GM23338 (cell line): ENCODE results near the gene BEX5. TPM values are rescaled to one million over a fixed set of nuclear protein-coding genes. Genes with fewer than 3 reads are reported as not detected.

ENCODE experiments used
- ATAC-seq: fragments of 200-7000 bp; cut with Tn5 transposase; 3 replicates; pipeline ENCODE4 v1.9.1; 2020
- DNase-seq: peaks from one replicate; pipeline ENCODE4 v3.0.0-alpha.2; 2015; ENCODE audit warnings: low spot score
- H2AFZ ChIP-seq: fragments of 200-600 bp; sonication (generic); 2 replicates; pipeline ENCODE4 v1.8.0; 2016; ENCODE audit warnings: antibody characterized with exemption, mild to moderate bottlenecking, moderate library complexity
- H3F3A ChIP-seq: fragments of 200-600 bp; sonication (generic); replicated peaks from 2 replicates; pipeline ENCODE4 v1.8.0; 2017; ENCODE audit warnings: antibody characterized with exemption, mixed run types, low read depth
- H3K27ac ChIP-seq: fragments of 200-600 bp; sonication (generic); 2 replicates; pipeline ENCODE4 v1.6.1; 2016; ENCODE audit warnings: low read depth
- H3K27me3 ChIP-seq: fragments of 200-600 bp; sonication (generic); 2 replicates; pipeline ENCODE4 v1.8.0; 2016; ENCODE audit warnings: mild to moderate bottlenecking, mixed run types, moderate library complexity; ENCODE audit not compliant: insufficient read depth
- H3K36me3 ChIP-seq: fragments of 200-600 bp; sonication (generic); 2 replicates; pipeline ENCODE4 v1.8.0; 2016; ENCODE audit warnings: mild to moderate bottlenecking; ENCODE audit not compliant: insufficient read depth
- H3K4me1 ChIP-seq: fragments of 200-600 bp; sonication (generic); 2 replicates; pipeline ENCODE4 v1.8.0; 2016; ENCODE audit warnings: mild to moderate bottlenecking, moderate library complexity; ENCODE audit not compliant: insufficient read depth
- H3K4me2 ChIP-seq: fragments of 200-600 bp; sonication (generic); 2 replicates; pipeline ENCODE4 v1.7.1; 2017; ENCODE audit warnings: mixed run types
- H3K4me3 ChIP-seq: fragments of 200-600 bp; sonication (generic); 2 replicates; pipeline ENCODE4 v1.6.1; 2016; ENCODE audit warnings: mixed run types
- H3K79me2 ChIP-seq: fragments of 200-600 bp; sonication (generic); replicated peaks from 2 replicates; pipeline ENCODE4 v1.8.0; 2017; ENCODE audit warnings: mild to moderate bottlenecking; ENCODE audit not compliant: insufficient read depth
- H3K9me2 ChIP-seq: fragments of 200-600 bp; sonication (generic); 2 replicates; pipeline ENCODE4 v1.8.0; 2017; ENCODE audit not compliant: insufficient read depth
- H4K20me1 ChIP-seq: fragments of 200-600 bp; sonication (generic); replicated peaks from 2 replicates; pipeline ENCODE4 v1.8.0; 2017; ENCODE audit warnings: mild to moderate bottlenecking; ENCODE audit not compliant: insufficient read depth
- H3K27ac Mint-ChIP-seq: 2 replicates; pipeline ENCODE4 v1.8.0; 2020; ENCODE audit warnings: inconsistent platforms, mild to moderate bottlenecking, moderate library complexity, mixed read lengths
- H3K27me3 Mint-ChIP-seq: 3 replicates; pipeline ENCODE4 v1.8.0; 2022; ENCODE audit warnings: low read depth, mild to moderate bottlenecking, moderate library complexity, mixed read lengths, inconsistent platforms; ENCODE audit not compliant: insufficient read depth, poor library complexity
- H3K36me3 Mint-ChIP-seq: 3 replicates; pipeline ENCODE4 v1.8.0; 2021; ENCODE audit warnings: low read depth, mild to moderate bottlenecking, inconsistent platforms, moderate library complexity, mixed read lengths
- H3K4me1 Mint-ChIP-seq: 3 replicates; pipeline ENCODE4 v1.8.0; 2020; ENCODE audit warnings: mild to moderate bottlenecking, inconsistent platforms, mixed read lengths
- H3K4me3 Mint-ChIP-seq: 3 replicates; pipeline ENCODE4 v1.8.0; 2021; ENCODE audit warnings: moderate library complexity, mild to moderate bottlenecking, inconsistent platforms, mixed read lengths
- H3K9me3 Mint-ChIP-seq: 3 replicates; pipeline ENCODE4 v1.8.0; 2020; ENCODE audit warnings: moderate library complexity, mild to moderate bottlenecking, inconsistent platforms, mixed read lengths
- CREB1 ChIP-seq: fragments of 250-450 bp; sonication (Bioruptor Pico); IDR thresholded peaks from 2 replicates; pipeline ENCODE4 v1.5.0; 2020; ENCODE audit warnings: low read depth, mild to moderate bottlenecking, moderate library complexity
- EZH2 ChIP-seq: fragments of 200-600 bp; sonication (generic); IDR thresholded peaks from one replicate; pipeline ENCODE4 v1.8.0; 2017; ENCODE audit warnings: antibody characterized with exemption, mild to moderate bottlenecking, low read depth; ENCODE audit not compliant: unreplicated experiment
- EZH2phosphoT487 ChIP-seq: fragments of 200-600 bp; sonication (generic); IDR thresholded peaks from one replicate; pipeline ENCODE4 v1.8.1; 2018; ENCODE audit warnings: antibody characterized with exemption; ENCODE audit not compliant: unreplicated experiment
- JUNB ChIP-seq: IDR thresholded peaks from one replicate; pipeline ENCODE4 v1.6.1; 2016; ENCODE audit warnings: antibody characterized with exemption; ENCODE audit not compliant: unreplicated experiment
- NANOG ChIP-seq: IDR thresholded peaks from 2 replicates; pipeline ENCODE4 v1.6.1; 2016; ENCODE audit warnings: antibody characterized with exemption, borderline replicate concordance
- STAT1 ChIP-seq: IDR thresholded peaks from one replicate; pipeline ENCODE4 v1.6.1; 2016; ENCODE audit warnings: antibody characterized with exemption; ENCODE audit not compliant: unreplicated experiment
- ZNF114 ChIP-seq: fragments of 250-450 bp; sonication (Bioruptor Pico); IDR thresholded peaks from 2 replicates; pipeline ENCODE4 v1.5.0; 2020; ENCODE audit warnings: mild to moderate bottlenecking, moderate library complexity
- ZNF331 ChIP-seq: fragments of 250-450 bp; sonication (Bioruptor Pico); IDR thresholded peaks from 2 replicates; pipeline ENCODE4 v1.5.0; 2020; ENCODE audit warnings: low read depth, mild to moderate bottlenecking, moderate library complexity
- polyA plus RNA-seq: library from polyadenylated mRNA; unstranded; fragments of >200 nt; fragmentation: Nextera tagmentation; extraction: Ambion mirVana; gene quantifications from 2 replicates; pipeline ENCODE4 v1.2.1, GENCODE V29; 2016
- total RNA-seq: library from RNA; depleted of rRNA; stranded (reverse); fragments of >200 nt; shearing (Covaris generic); gene quantifications from 2 replicates; pipeline ENCODE4 v1.2.3, GENCODE V29; 2014
- TF ChIP-seq, protein P1 (sequence below): fragments of 250-450 bp; sonication (Bioruptor Pico); IDR thresholded peaks from 2 replicates; pipeline ENCODE4 v1.5.0; 2020; ENCODE audit warnings: mild to moderate bottlenecking, moderate library complexity
- TF ChIP-seq, protein P2 (sequence below), 2 experiments: fragments of 200-600 bp in 1 of 2; sonication (generic) in 1 of 2; conservative IDR thresholded peaks; 2 replicates each; pipeline versions ENCODE4 v1.5.1 to v1.6.1; 2016 to 2017; ENCODE audit warnings: antibody characterized with exemption in 2 of 2, low read depth in 2 of 2, mild to moderate bottlenecking in 2 of 2, moderate library complexity in 1 of 2
- TF ChIP-seq, protein P3 (sequence below): IDR thresholded peaks from one replicate; pipeline ENCODE4 v1.6.1; 2018; ENCODE audit warnings: antibody characterized with exemption; ENCODE audit not compliant: unreplicated experiment

Gene BEX5
- total and polyA plus RNA-seq, 2 experiments from 2014 or later = 12.0 to 34.7 TPM

DNA sequence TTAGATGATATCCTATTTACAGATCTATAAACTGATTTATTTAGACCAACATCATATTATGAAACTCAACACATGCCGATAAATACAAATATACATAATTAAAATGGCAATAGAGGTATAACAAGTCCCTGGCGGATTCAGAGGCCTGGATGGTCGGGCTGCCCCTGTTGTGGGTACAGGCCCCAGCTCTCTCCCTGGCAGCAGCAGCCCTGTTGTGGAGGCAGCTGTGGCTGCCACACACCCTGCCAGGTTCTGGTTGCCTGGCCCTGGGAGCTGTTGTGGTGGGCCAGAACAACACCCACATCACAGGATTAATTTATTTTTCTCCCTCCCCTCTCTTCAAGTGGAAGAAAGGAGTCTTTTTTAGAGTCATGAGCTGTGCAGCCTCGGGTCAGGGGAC is 42.4 kb downstream of the BEX5 start:
- Mint-ChIP-seq H3K27ac (no peak overlapping the region), H3K4me1 (no peaks in the 10 kb centered on the region), H3K4me3 (no peak overlapping the region), H3K36me3 (no peaks in the 10 kb centered on the region), H3K27me3 (no peaks in the 10 kb centered on the region), H3K9me3 (0 out of 3 replicates have a peak, but pooled peaks cover 3% of the 10 kb centered on the region)
- Histone ChIP-seq H3K27ac (no peak overlapping the region), H2AFZ (no peak overlapping the region), H3K79me2 (no peaks in the 10 kb centered on the region), H3K4me1 (no peaks in the 10 kb centered on the region), H3K9me2 (no peaks in the 10 kb centered on the region), H3F3A (no peaks in the 10 kb centered on the region), H3K36me3 (no peaks in the 10 kb centered on the region), H3K4me2 (no peak overlapping the region), H3K27me3 (no peaks in the 10 kb centered on the region), H3K4me3 (no peak overlapping the region), H4K20me1 (no peaks in the 10 kb centered on the region)
- TF ChIP-seq ZNF114 (CRISPR knock-in tag) = no peak
- TF ChIP-seq, protein P1, sequence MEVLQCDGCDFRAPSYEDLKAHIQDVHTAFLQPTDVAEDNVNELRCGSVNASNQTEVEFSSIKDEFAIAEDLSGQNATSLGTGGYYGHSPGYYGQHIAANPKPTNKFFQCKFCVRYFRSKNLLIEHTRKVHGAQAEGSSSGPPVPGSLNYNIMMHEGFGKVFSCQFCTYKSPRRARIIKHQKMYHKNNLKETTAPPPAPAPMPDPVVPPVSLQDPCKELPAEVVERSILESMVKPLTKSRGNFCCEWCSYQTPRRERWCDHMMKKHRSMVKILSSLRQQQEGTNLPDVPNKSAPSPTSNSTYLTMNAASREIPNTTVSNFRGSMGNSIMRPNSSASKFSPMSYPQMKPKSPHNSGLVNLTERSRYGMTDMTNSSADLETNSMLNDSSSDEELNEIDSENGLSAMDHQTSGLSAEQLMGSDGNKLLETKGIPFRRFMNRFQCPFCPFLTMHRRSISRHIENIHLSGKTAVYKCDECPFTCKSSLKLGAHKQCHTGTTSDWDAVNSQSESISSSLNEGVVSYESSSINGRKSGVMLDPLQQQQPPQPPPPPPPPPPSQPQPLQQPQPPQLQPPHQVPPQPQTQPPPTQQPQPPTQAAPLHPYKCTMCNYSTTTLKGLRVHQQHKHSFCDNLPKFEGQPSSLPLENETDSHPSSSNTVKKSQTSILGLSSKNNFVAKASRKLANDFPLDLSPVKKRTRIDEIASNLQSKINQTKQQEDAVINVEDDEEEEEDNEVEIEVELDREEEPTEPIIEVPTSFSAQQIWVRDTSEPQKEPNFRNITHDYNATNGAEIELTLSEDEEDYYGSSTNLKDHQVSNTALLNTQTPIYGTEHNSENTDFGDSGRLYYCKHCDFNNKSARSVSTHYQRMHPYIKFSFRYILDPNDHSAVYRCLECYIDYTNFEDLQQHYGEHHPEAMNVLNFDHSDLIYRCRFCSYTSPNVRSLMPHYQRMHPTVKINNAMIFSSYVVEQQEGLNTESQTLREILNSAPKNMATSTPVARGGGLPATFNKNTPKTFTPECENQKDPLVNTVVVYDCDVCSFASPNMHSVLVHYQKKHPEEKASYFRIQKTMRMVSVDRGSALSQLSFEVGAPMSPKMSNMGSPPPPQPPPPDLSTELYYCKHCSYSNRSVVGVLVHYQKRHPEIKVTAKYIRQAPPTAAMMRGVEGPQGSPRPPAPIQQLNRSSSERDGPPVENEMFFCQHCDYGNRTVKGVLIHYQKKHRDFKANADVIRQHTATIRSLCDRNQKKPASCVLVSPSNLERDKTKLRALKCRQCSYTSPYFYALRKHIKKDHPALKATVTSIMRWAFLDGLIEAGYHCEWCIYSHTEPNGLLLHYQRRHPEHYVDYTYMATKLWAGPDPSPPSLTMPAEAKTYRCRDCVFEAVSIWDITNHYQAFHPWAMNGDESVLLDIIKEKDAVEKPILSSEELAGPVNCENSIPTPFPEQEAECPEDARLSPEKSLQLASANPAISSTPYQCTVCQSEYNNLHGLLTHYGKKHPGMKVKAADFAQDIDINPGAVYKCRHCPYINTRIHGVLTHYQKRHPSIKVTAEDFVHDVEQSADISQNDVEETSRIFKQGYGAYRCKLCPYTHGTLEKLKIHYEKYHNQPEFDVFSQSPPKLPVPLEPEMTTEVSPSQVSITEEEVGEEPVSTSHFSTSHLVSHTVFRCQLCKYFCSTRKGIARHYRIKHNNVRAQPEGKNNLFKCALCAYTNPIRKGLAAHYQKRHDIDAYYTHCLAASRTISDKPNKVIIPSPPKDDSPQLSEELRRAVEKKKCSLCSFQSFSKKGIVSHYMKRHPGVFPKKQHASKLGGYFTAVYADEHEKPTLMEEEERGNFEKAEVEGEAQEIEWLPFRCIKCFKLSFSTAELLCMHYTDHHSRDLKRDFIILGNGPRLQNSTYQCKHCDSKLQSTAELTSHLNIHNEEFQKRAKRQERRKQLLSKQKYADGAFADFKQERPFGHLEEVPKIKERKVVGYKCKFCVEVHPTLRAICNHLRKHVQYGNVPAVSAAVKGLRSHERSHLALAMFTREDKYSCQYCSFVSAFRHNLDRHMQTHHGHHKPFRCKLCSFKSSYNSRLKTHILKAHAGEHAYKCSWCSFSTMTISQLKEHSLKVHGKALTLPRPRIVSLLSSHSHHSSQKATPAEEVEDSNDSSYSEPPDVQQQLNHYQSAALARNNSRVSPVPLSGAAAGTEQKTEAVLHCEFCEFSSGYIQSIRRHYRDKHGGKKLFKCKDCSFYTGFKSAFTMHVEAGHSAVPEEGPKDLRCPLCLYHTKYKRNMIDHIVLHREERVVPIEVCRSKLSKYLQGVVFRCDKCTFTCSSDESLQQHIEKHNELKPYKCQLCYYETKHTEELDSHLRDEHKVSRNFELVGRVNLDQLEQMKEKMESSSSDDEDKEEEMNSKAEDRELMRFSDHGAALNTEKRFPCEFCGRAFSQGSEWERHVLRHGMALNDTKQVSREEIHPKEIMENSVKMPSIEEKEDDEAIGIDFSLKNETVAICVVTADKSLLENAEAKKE (CRISPR knock-in tag) = no peak
- TF ChIP-seq JUNB = no peak
- TF ChIP-seq, protein P2, sequence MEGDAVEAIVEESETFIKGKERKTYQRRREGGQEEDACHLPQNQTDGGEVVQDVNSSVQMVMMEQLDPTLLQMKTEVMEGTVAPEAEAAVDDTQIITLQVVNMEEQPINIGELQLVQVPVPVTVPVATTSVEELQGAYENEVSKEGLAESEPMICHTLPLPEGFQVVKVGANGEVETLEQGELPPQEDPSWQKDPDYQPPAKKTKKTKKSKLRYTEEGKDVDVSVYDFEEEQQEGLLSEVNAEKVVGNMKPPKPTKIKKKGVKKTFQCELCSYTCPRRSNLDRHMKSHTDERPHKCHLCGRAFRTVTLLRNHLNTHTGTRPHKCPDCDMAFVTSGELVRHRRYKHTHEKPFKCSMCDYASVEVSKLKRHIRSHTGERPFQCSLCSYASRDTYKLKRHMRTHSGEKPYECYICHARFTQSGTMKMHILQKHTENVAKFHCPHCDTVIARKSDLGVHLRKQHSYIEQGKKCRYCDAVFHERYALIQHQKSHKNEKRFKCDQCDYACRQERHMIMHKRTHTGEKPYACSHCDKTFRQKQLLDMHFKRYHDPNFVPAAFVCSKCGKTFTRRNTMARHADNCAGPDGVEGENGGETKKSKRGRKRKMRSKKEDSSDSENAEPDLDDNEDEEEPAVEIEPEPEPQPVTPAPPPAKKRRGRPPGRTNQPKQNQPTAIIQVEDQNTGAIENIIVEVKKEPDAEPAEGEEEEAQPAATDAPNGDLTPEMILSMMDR (conservative IDR thresholded peaks at IDR 0.05; ENCODE audit: low read depth in 2 of 2) = no peak
- TF ChIP-seq CREB1 (CRISPR knock-in tag) = no peak
- no peak for TF ChIP-seq ZNF331
- no peak for TF ChIP-seq NANOG
- no peak for TF ChIP-seq EZH2phosphoT487
- TF ChIP-seq, protein P3, sequence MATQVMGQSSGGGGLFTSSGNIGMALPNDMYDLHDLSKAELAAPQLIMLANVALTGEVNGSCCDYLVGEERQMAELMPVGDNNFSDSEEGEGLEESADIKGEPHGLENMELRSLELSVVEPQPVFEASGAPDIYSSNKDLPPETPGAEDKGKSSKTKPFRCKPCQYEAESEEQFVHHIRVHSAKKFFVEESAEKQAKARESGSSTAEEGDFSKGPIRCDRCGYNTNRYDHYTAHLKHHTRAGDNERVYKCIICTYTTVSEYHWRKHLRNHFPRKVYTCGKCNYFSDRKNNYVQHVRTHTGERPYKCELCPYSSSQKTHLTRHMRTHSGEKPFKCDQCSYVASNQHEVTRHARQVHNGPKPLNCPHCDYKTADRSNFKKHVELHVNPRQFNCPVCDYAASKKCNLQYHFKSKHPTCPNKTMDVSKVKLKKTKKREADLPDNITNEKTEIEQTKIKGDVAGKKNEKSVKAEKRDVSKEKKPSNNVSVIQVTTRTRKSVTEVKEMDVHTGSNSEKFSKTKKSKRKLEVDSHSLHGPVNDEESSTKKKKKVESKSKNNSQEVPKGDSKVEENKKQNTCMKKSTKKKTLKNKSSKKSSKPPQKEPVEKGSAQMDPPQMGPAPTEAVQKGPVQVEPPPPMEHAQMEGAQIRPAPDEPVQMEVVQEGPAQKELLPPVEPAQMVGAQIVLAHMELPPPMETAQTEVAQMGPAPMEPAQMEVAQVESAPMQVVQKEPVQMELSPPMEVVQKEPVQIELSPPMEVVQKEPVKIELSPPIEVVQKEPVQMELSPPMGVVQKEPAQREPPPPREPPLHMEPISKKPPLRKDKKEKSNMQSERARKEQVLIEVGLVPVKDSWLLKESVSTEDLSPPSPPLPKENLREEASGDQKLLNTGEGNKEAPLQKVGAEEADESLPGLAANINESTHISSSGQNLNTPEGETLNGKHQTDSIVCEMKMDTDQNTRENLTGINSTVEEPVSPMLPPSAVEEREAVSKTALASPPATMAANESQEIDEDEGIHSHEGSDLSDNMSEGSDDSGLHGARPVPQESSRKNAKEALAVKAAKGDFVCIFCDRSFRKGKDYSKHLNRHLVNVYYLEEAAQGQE = no peak
- no peak for TF ChIP-seq STAT1
- no peak for TF ChIP-seq EZH2
- DNase-seq = no peak
- no peak for ATAC-seq
